VCaP (cell line): ENCODE results near the gene MEF2B.
"Not testable (repeated sequence)": the region's sequence is repeated elsewhere in the genome, so short reads cannot be mapped to it uniquely, and the experiment has no call there.

ENCODE experiments used
- H3K27ac ChIP-seq: fragments of 450-650 bp; 2 replicates; pipeline ENCODE4 v1.5.1; 2017
- TF ChIP-seq, protein P1 (sequence below): fragments of 450-650 bp; conservative IDR thresholded peaks from 2 replicates; pipeline ENCODE4 v1.5.1; 2017; ENCODE audit warnings: mild to moderate bottlenecking, moderate library complexity

MEF2B gene

DNA sequence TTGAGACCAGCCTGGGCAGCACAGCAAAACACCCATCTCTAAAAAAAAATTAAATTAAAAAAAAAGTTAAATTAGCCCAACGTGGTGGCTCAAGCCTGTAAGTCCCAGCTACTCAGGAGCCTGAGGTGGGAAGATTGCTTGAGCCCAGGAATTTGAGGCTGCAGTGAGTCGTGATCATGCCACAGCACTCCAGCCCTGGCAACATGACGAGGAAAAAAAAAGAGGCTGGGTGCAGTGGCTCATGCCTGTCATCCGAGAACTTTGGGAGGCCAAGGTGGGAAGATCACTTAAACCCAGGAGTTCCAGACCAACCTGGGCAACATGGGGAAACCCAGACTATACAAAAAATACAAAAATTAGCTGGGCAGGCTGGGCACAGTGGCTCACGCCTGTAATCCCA, 29.6 kb downstream of the MEF2B start:
- TF ChIP-seq, protein P1, sequence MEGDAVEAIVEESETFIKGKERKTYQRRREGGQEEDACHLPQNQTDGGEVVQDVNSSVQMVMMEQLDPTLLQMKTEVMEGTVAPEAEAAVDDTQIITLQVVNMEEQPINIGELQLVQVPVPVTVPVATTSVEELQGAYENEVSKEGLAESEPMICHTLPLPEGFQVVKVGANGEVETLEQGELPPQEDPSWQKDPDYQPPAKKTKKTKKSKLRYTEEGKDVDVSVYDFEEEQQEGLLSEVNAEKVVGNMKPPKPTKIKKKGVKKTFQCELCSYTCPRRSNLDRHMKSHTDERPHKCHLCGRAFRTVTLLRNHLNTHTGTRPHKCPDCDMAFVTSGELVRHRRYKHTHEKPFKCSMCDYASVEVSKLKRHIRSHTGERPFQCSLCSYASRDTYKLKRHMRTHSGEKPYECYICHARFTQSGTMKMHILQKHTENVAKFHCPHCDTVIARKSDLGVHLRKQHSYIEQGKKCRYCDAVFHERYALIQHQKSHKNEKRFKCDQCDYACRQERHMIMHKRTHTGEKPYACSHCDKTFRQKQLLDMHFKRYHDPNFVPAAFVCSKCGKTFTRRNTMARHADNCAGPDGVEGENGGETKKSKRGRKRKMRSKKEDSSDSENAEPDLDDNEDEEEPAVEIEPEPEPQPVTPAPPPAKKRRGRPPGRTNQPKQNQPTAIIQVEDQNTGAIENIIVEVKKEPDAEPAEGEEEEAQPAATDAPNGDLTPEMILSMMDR, result no peak
- no peak overlapping the region for H3K27ac ChIP-seq

DNA sequence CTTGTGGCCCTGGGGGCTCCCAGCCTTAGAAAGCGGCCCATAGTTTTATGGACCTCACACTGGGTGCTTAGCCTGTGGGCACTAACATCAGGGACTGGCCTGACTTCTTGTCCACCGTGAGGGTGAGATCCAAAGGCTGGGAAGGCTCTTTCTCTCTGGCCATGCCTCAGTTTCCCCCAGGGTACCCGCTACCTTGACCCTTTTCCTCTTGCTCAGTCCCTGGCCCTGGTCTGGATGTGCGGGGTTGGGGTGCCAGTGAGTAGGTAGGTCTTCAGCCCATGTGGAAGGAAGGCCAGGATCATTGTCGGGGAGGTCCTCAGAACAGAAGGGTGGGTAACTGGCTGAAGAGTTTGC, 30.2 kb downstream of the MEF2B start:
- TF ChIP-seq, protein P1, result peak; percentile 39
- no peak overlapping the region for H3K27ac ChIP-seq

DNA sequence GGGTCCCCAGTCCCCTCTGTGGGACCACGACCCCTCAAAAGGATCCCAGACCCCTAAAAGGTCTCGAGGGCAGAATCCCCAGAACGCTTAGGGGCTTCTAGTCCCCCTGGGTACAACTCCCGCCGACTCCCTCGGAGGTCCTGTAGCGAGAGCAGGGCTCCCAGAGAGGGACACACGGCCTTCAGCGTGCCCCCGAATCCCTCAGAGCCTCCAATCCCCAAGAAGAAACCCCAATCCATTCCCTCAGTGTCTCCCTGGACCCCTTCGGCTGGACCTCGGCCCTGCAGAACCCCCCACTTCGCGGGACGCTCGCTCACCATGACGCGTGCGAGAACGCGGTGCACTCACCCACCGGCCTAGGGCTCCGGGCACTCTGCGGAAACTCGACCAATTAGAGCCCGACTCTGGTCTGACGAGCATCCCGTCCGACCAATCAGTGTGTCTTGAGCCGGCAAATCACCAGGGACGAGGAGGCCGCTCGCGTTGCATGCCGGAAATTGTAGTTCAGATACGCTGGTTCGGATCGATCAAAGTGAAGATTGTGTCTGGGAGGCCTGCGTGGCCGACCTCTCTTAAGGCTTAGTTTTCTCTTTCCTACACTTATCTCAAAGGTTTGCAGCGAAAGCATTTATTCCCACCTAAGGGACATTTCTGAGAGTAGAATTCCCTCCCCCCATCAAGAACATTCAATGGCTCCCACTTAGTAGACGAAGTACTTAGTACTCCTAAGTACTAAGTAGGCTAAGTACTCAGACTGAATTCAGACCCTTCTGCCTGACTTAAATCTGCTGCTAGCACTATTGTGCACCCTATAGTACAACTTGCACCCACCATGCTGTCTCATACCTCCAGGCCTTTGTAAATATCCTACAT, 31.7 kb downstream of the MEF2B start, which contains the start of gene TMEM161A:
TSS of gene TMEM161A (minus strand) at position 370 of the 873 bp plus-strand sequence. CDS start at position 320, 50 bp downstream.
- H3K27ac ChIP-seq, result peak within 1 kb of the TSS; percentile 75; the same call in 1 of the 2 replicates
- TF ChIP-seq, protein P1, result no peak

GRCh38 chr19:19137556-19138108, 32.4 kb downstream of the MEF2B start:
- TF ChIP-seq, protein P1, result no peak
- peak overlapping the region; percentile 75; the same call in 1 of the 2 replicates for H3K27ac ChIP-seq

DNA sequence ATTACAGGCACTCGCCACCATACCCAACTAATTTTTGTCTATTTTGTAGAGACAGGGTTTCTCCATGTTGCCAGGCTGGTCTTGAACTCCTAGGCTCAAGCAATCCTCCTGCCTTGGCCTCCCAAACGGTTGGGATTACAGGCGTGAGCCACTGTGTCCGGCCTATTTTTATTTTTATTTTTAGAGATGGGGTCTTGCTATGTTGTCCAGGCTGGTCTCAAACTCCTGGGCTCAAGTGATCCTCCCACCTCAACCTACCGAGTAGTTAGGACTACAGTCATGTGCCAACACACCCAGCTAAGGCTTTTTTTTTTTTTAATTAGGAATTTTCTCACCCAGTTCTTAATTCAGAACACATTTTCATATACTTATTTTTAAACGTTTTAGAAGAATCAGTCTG, 34.4 kb downstream of the MEF2B start:
- H3K27ac ChIP-seq, result not testable (repeated sequence)

DNA sequence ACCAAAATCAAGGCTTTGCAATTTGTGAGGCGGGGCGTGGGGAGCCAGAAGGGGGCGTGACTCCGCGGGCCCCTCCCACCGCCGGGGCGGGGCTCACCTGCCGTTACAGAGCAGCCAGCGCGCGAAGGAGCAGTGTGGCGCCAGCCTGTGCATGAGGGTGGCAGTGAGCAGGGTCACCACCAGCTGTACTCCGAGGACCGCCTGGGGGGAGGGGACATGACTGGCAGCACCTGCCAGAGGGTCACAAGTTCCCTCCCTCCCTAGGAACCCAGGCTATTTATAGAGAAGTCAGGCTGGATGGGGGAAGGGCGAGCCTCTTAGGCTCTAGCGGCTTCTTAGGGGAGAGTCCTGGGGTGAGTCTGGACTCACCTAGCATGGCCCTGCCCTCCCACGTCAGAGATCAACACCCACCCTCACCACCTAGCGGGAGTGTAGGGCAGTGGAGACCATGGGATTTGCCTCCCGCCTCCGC, 35.3 kb downstream of the MEF2B start:
- TF ChIP-seq, protein P1, result no peak
- H3K27ac ChIP-seq, result no peak overlapping the region

- TF ChIP-seq, protein P1, result no peak
- H3K27ac ChIP-seq, result no peak overlapping the region
These were observed 36.1 kb downstream of the MEF2B start for GRCh38 chr19:19133985-19134384.

DNA sequence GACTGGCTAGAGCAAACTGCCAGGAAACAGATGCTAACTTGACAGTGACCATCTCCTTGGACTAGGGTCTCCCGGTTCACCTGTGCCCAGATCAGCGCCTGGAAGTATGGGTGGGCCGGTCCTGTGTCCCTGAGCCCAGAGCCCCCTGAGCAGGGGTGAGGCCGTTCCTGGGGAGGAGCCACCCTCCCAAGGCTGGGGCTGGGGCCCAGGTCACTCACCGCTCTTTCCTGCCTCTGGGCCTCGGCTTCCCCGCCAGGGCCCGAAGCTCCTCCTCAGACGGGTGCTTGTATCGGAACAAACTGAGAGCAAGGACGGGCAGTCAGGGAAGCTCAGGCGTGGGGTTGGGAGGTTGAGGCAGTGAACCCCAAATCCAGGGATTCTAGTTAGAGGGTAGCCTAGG, 37.2 kb downstream of the MEF2B start:
- TF ChIP-seq, protein P1, result no peak
- no peak overlapping the region for H3K27ac ChIP-seq
